Esophagus squamous epithelium (tissue), 4 donors: ENCODE results near the gene SSRP1.

Experiments used
- POLR2A ChIP-seq, 4 donors: fragments of 450-650 bp; IDR thresholded peaks; one replicate each; pipeline ENCODE4 v1.6.1; 2017; ENCODE audit warnings: antibody characterized with exemption in 4 of 4, mild to moderate bottlenecking in 4 of 4, moderate library complexity in 3 of 4
- TF ChIP-seq, protein P1 (sequence below), 6 experiments: fragments of 450-650 bp in 4 of 6; fragments of 200-600 bp in 2 of 6; sonication (generic) in 2 of 6; IDR thresholded peaks; one replicate each; pipeline ENCODE4 v1.5.1; 2016 to 2019; ENCODE audit warnings: antibody characterized with exemption in 6 of 6, mild to moderate bottlenecking in 4 of 6, moderate library complexity in 4 of 6

DNA sequence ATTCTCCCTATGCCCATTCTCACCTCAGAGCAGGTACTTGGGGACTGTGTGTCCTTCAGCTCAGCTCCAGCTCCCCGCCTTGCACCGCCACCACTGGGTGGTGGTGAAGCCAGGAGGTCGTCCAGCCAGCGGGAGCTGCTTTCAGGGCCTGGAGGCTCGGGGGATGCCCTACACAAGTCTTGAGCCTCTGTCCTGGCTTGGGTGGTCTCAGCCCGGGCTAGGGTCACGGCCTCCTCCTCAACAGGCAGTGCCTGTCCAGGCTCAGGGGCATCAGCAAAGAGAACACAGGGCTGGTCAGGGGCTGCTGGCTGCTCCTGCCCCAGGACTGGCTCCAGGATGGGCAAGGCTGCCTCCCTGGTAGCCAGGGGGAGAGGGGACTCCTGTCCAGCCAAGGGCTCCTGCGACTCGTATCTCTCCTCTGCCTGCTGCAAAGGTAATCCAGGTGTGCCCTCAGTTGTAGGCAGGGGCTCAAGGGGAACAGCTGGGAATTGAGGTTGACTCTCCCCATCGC, 23.1 kb downstream of the SSRP1 start:
- TF ChIP-seq, protein P1, sequence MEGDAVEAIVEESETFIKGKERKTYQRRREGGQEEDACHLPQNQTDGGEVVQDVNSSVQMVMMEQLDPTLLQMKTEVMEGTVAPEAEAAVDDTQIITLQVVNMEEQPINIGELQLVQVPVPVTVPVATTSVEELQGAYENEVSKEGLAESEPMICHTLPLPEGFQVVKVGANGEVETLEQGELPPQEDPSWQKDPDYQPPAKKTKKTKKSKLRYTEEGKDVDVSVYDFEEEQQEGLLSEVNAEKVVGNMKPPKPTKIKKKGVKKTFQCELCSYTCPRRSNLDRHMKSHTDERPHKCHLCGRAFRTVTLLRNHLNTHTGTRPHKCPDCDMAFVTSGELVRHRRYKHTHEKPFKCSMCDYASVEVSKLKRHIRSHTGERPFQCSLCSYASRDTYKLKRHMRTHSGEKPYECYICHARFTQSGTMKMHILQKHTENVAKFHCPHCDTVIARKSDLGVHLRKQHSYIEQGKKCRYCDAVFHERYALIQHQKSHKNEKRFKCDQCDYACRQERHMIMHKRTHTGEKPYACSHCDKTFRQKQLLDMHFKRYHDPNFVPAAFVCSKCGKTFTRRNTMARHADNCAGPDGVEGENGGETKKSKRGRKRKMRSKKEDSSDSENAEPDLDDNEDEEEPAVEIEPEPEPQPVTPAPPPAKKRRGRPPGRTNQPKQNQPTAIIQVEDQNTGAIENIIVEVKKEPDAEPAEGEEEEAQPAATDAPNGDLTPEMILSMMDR (IDR thresholded peaks at IDR 0.05): peak in 1 of 6 experiments; percentile 8
- no peak for TF ChIP-seq POLR2A (IDR thresholded peaks at IDR 0.05)
